Stimulated activated CD8-positive, alpha-beta memory T cell treated with anti-CD3 and anti-CD28 coated beads, Interleukin-7, amount 100 ng/mL, for 1 hour (primary cell): ENCODE results near the gene RAP1A.
"Not testable (repeated sequence)": the region's sequence is repeated elsewhere in the genome, so short reads cannot be mapped to it uniquely, and the experiment has no call there.

Experiments used
- DNase-seq, 2 donors: peaks; one replicate each; pipeline ENCODE4 v3.0.0-alpha.2; 2020; ENCODE audit warnings: low read depth in 2 of 2

The RAP1A gene

GRCh38 chr1:111597426-111597825, 22.2 kb upstream of the RAP1A start:
- no peak for DNase-seq

- DNase-seq = no peak
Observed at GRCh38 chr1:111598544-111598943, 21.0 kb upstream of the RAP1A start.

GRCh38 chr1:111599781-111600693, 19.6 kb upstream of the RAP1A start:
- no peak for DNase-seq

GRCh38 chr1:111600886-111601386, 18.7 kb upstream of the RAP1A start:
- DNase-seq = no peak

- no peak for DNase-seq
Observed at GRCh38 chr1:111602302-111602701, 17.3 kb upstream of the RAP1A start.

- no peak for DNase-seq
Observed at GRCh38 chr1:111602974-111603373, 16.6 kb upstream of the RAP1A start.

GRCh38 chr1:111603979-111604378, 15.6 kb upstream of the RAP1A start:
- DNase-seq = peak; percentile 30 to 51

GRCh38 chr1:111604931-111605330, 14.7 kb upstream of the RAP1A start:
- DNase-seq = no peak

GRCh38 chr1:111605576-111605975, 14.0 kb upstream of the RAP1A start:
- no peak for DNase-seq

GRCh38 chr1:111606457-111607215, 13.0 kb upstream of the RAP1A start:
- DNase-seq = not testable (repeated sequence)

- not testable (repeated sequence) for DNase-seq
Observed at GRCh38 chr1:111608528-111608927, 11.1 kb upstream of the RAP1A start.

GRCh38 chr1:111611986-111612385, 7.6 kb upstream of the RAP1A start:
- no peak for DNase-seq

GRCh38 chr1:111615870-111616715, 3.5 kb upstream of the RAP1A start:
- DNase-seq = no peak

- DNase-seq = no peak
Observed at GRCh38 chr1:111618081-111618480, 1.5 kb upstream of the RAP1A start.

GRCh38 chr1:111618961-111619634, 491 bp upstream of the RAP1A start:
- DNase-seq = no peak

- no peak for DNase-seq
Observed at GRCh38 chr1:111620441-111620971, 917 bp downstream of the RAP1A start.

GRCh38 chr1:111621050-111621449, 1.5 kb downstream of the RAP1A start:
- no peak for DNase-seq

GRCh38 chr1:111622166-111622565, 2.6 kb downstream of the RAP1A start:
- no peak for DNase-seq

GRCh38 chr1:111624382-111624781, 4.8 kb downstream of the RAP1A start:
- DNase-seq = no peak

GRCh38 chr1:111625276-111625675, 5.7 kb downstream of the RAP1A start:
- DNase-seq = no peak

- DNase-seq = no peak
Observed at GRCh38 chr1:111628153-111628552, 8.6 kb downstream of the RAP1A start.
